ENCODE data around the gene PTPRE. TPM values are rescaled to one million over a fixed set of nuclear protein-coding genes. Genes with fewer than 3 reads are reported as not detected.

PTPRE gene
- total RNA-seq, 6 experiments from 2014 or later: 2.3 to 9.2 (median 2.7) TPM

DNA sequence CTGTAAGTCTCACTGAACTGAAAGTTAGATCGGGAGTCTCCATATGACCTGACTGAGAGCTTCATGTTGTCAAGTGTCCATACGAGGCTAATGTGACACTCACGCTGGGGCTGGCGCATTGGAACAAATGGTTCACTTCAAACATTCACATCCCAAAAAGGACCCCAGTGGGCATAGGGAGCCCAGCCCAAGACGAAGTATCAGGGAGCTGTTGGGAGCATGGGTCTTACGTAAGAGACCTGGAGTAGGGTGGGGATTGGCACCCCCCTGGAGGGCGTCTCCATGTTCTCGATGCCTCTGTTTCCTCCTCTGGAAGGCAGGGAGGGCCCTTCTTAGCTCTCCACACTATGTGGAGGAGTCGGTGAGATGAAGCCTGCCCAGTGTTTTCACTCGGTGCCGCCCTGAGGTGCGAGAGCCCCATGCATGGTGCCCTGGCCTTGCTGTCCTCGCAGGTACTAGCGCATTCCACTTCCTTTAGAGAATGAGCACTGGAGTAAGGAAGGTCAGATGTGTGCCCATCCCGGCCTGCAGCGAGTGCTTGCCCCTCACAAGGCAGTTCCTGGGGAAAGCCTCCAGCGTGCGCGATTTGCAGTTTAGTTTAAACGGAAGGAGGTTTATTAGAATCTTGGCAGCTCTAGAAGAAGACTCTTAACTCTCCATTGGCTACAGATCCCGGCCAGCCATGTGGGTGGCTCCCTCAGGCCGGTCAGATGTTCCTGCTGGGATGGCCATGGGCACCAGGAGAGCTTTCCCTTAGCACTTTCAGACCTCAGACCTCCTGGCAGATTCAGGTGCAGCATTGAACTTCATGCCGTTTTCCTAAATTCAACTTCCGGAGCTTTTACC, 64.4 kb downstream of the PTPRE start:
- H3K27me3 ChIP-seq: no peaks in the 10 kb centered on the region
- H3K27ac ChIP-seq: no peak overlapping the region
- WGBS (ENCODE audit: insufficient coverage, low coverage, low lambda C conversion rate, missing lambda C conversion rate): 87% methylated on average over 7 of the region's 24 CpGs
- no peak for TF ChIP-seq CTCF (IDR thresholded peaks at IDR 0.05)
- TF ChIP-seq POLR2A (IDR thresholded peaks at IDR 0.05): no peak
- H3K4me1 ChIP-seq: no peaks in the 10 kb centered on the region
- intact Hi-C loops (cut with DNase I): no loop called here
- H3K36me3 ChIP-seq: no peaks in the 10 kb centered on the region
- no peak for DNase-seq
- H3K9me3 ChIP-seq: no peaks in the 10 kb centered on the region
- no peak overlapping the region for H3K4me3 ChIP-seq
- no peak for ATAC-seq

DNA sequence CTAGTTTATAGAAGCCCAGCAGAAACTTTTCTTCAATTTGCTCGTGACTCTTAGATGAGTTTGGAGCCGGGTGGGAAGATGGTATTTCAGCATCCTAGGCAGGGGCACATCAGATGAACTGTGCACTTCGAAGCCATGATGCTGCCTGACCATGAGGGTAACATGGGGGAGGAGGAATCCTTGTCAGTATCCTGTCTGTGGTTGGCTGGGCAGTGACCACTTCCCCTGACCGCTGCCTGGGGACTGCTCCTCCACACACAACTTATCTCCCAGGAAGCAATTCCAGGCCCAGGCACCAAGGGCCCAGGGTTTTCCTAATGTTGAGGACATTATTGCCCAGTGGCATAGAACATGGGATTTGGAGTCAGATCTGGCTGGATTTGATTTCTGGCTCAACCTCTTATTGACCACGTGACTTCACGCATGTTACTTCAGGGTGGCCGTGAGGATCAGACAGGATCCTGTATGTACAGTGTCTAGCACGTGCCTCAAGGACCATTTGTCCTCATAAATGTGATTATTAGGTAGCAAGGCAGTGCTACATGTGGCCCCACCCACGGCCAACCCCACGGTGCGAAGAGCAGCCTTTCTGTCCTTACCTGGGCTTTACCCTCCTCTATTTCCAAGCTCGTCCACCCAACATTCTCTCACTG, 65.2 kb downstream of the PTPRE start:
- DNase-seq (no peak), ATAC-seq (no peak)
- no peaks in the 10 kb centered on the region for H3K27me3 ChIP-seq
- H3K4me1 ChIP-seq: no peaks in the 10 kb centered on the region
- H3K4me3 ChIP-seq: no peak overlapping the region
- H3K9me3 ChIP-seq: no peaks in the 10 kb centered on the region
- 63% methylated on average over 4 of the region's 12 CpGs for WGBS (ENCODE audit: insufficient coverage, low coverage, low lambda C conversion rate, missing lambda C conversion rate)
- H3K36me3 ChIP-seq: no peaks in the 10 kb centered on the region
- no peak overlapping the region for H3K27ac ChIP-seq
- TF ChIP-seq POLR2A (IDR thresholded peaks at IDR 0.05) (no peak), CTCF (IDR thresholded peaks at IDR 0.05) (no peak)
- intact Hi-C loops (cut with DNase I): no loop called here

GRCh38 chr10:127972751-127973357, 66.0 kb downstream of the PTPRE start:
- 87% methylated on average over 3 of the region's 4 CpGs for whole genome bisulfite sequencing (ENCODE audit: insufficient coverage, low coverage, low lambda C conversion rate, missing lambda C conversion rate)
- intact Hi-C loops (cut with DNase I): no loop called here
- ATAC-seq: no peak

DNA sequence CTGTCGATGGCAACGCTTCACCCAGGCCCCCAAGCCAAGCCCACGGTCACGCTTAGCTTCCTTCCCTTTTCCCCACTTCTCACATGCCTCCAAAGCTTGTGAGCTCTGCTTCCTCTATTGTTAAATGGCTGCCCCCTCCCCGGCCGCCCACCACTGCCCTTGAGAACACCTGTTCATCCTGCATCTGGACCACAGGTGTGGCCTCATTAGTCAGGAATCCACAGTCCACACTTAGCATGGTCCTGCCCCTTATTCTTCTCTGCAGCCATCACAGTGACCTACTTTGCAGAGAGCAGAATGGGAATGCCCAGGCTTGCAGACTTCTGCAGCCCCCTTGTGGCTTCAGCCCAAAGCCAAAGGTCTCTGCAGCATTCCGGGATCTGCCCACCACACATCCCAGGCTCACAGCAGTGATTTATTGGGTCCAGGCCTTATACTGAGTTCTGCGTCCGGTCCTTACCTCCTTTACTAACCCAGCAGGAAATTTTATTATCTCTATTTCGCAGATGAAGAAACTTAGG, 66.9 kb downstream of the PTPRE start:
- Histone ChIP-seq H3K4me3 (no peak overlapping the region), H3K27me3 (no peaks in the 10 kb centered on the region), H3K4me1 (no peaks in the 10 kb centered on the region), H3K36me3 (no peaks in the 10 kb centered on the region), H3K9me3 (no peaks in the 10 kb centered on the region), H3K27ac (no peak overlapping the region)
- WGBS (ENCODE audit: insufficient coverage, low coverage, low lambda C conversion rate, missing lambda C conversion rate): 36% methylated on average over 10 of the region's 10 CpGs
- DNase-seq: no peak
- intact Hi-C loops (cut with DNase I): no loop called here
- TF ChIP-seq CTCF (IDR thresholded peaks at IDR 0.05) (no peak), POLR2A (IDR thresholded peaks at IDR 0.05) (no peak)
- peak; percentile 25 to 58 (median 39) for ATAC-seq

More at GRCh38 chr10:127972751-127973357, 66.0 kb downstream of the PTPRE start:
- no peaks in the 10 kb centered on the region for H3K27me3 ChIP-seq
- no peak overlapping the region for H3K4me3 ChIP-seq
- H3K27ac ChIP-seq: no peak overlapping the region
- no peaks in the 10 kb centered on the region for H3K36me3 ChIP-seq
- TF ChIP-seq CTCF (IDR thresholded peaks at IDR 0.05) (no peak), POLR2A (IDR thresholded peaks at IDR 0.05) (no peak)
- peak in 1 of 3 donors; percentile 25 for DNase-seq
- H3K4me1 ChIP-seq: no peaks in the 10 kb centered on the region
- H3K9me3 ChIP-seq: no peaks in the 10 kb centered on the region

Measured in right lobe of liver (tissue), 6 donors.